ENCODE results near the gene OR10H1. TPM values are rescaled to one million over a fixed set of nuclear protein-coding genes. Genes with fewer than 3 reads are reported as not detected.
A peak's percentile ranks its signal among the peaks of the same experiment; 100 is the strongest.

The OR10H1 gene
- total RNA-seq, 2 experiments from 2014 or later, result 0.11 TPM; not detected in 1

- ChIA-PET POLR2A (no interaction called here), CTCF (ENCODE audit: unreplicated experiment) (no interaction called here)
- Histone ChIP-seq H3K27ac (ENCODE audit: low read depth, low read length, poor library complexity, severe bottlenecking) (no peak overlapping the region), H3K4me2 (ENCODE audit: low read length) (no peak overlapping the region), H3K4me1 (ENCODE audit: insufficient read depth, low read length, poor library complexity, severe bottlenecking) (no peaks in the 10 kb centered on the region), H3K9me3 (ENCODE audit: low read length) (no peaks in the 10 kb centered on the region), H2AFZ (ENCODE audit: low read length) (no peak overlapping the region), H3K4me3 (ENCODE audit: low read depth, low read length, poor library complexity, severe bottlenecking) (no peak overlapping the region), H3K79me2 (ENCODE audit: insufficient read depth, low read depth, low read length) (no peaks in the 10 kb centered on the region), H3K36me3 (ENCODE audit: insufficient read depth, low read length) (no peaks in the 10 kb centered on the region), H4K20me1 (ENCODE audit: insufficient read depth, low read length) (no peaks in the 10 kb centered on the region), H3K9me2 (ENCODE audit: insufficient read depth, low read length) (no peaks in the 10 kb centered on the region)
- BruUV-seq (replicated peaks), result no TSS peak
- intact Hi-C loops (cut with micrococcal nuclease; ENCODE audit: unreplicated experiment), result no loop called here
- TF ChIP-seq, protein P1, sequence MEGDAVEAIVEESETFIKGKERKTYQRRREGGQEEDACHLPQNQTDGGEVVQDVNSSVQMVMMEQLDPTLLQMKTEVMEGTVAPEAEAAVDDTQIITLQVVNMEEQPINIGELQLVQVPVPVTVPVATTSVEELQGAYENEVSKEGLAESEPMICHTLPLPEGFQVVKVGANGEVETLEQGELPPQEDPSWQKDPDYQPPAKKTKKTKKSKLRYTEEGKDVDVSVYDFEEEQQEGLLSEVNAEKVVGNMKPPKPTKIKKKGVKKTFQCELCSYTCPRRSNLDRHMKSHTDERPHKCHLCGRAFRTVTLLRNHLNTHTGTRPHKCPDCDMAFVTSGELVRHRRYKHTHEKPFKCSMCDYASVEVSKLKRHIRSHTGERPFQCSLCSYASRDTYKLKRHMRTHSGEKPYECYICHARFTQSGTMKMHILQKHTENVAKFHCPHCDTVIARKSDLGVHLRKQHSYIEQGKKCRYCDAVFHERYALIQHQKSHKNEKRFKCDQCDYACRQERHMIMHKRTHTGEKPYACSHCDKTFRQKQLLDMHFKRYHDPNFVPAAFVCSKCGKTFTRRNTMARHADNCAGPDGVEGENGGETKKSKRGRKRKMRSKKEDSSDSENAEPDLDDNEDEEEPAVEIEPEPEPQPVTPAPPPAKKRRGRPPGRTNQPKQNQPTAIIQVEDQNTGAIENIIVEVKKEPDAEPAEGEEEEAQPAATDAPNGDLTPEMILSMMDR (conservative IDR thresholded peaks at IDR 0.05; ENCODE audit: low read length), result no peak
- no peak for TF ChIP-seq EZH2phosphoT487 (IDR thresholded peaks at IDR 0.05; ENCODE audit: borderline replicate concordance, low read depth, low read length)
- no peak for DNase-seq (ENCODE audit: low spot score)
Observed at GRCh38 chr19:15769586-15769985, 45.9 kb downstream of the OR10H1 start.

- Histone ChIP-seq H2AFZ (ENCODE audit: low read length) (no peak overlapping the region), H3K27ac (ENCODE audit: low read depth, low read length, poor library complexity, severe bottlenecking) (no peak overlapping the region), H4K20me1 (ENCODE audit: insufficient read depth, low read length) (no peaks in the 10 kb centered on the region), H3K36me3 (ENCODE audit: insufficient read depth, low read length) (no peaks in the 10 kb centered on the region), H3K9me3 (ENCODE audit: low read length) (no peaks in the 10 kb centered on the region), H3K4me1 (ENCODE audit: insufficient read depth, low read length, poor library complexity, severe bottlenecking) (no peaks in the 10 kb centered on the region), H3K4me3 (ENCODE audit: low read depth, low read length, poor library complexity, severe bottlenecking) (no peak overlapping the region), H3K9me2 (ENCODE audit: insufficient read depth, low read length) (no peaks in the 10 kb centered on the region), H3K4me2 (ENCODE audit: low read length) (no peak overlapping the region), H3K79me2 (ENCODE audit: insufficient read depth, low read depth, low read length) (no peaks in the 10 kb centered on the region)
- DNase-seq (ENCODE audit: low spot score), result no peak
- intact Hi-C loops (cut with micrococcal nuclease; ENCODE audit: unreplicated experiment), result no loop called here
- TF ChIP-seq, protein P1 (conservative IDR thresholded peaks at IDR 0.05; ENCODE audit: low read length), result peak; percentile 50
- TF ChIP-seq EZH2phosphoT487 (IDR thresholded peaks at IDR 0.05; ENCODE audit: borderline replicate concordance, low read depth, low read length), result no peak
- BruUV-seq (replicated peaks), result no TSS peak
- POLR2A ChIA-PET, result no interaction called here
- CTCF ChIA-PET (ENCODE audit: unreplicated experiment), result no interaction called here
Observed at GRCh38 chr19:15759962-15760565, 55.4 kb downstream of the OR10H1 start.

DNA sequence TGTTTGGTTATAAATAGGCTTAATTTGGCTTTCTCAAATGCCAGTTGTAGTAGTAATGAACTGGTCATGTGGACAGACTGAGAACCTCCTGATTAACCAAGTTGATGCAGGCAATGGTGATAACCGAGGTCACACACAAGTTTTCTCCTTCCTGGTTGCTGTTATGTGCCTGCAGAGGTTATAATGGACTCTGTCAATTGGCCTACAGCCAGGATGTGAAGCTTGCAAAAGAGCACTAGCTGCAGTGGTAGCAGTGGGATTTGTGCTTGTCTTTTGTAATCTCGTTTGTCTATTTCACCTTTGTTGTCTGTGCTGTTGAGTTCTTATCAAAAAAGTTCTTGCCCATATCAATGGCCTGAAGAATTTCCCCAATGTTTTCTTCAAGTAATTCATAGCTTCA lies 57.1 kb downstream of the OR10H1 start:
- DNase-seq (ENCODE audit: low spot score), result no peak
- Histone ChIP-seq H3K9me3 (ENCODE audit: low read length) (no peaks in the 10 kb centered on the region), H2AFZ (ENCODE audit: low read length) (no peak overlapping the region), H3K9me2 (ENCODE audit: insufficient read depth, low read length) (no peaks in the 10 kb centered on the region), H3K36me3 (ENCODE audit: insufficient read depth, low read length) (no peaks in the 10 kb centered on the region), H3K79me2 (ENCODE audit: insufficient read depth, low read depth, low read length) (no peaks in the 10 kb centered on the region), H3K27ac (ENCODE audit: low read depth, low read length, poor library complexity, severe bottlenecking) (no peak overlapping the region), H3K4me1 (ENCODE audit: insufficient read depth, low read length, poor library complexity, severe bottlenecking) (no peaks in the 10 kb centered on the region), H3K4me3 (ENCODE audit: low read depth, low read length, poor library complexity, severe bottlenecking) (no peak overlapping the region), H3K4me2 (ENCODE audit: low read length) (no peak overlapping the region), H4K20me1 (ENCODE audit: insufficient read depth, low read length) (no peaks in the 10 kb centered on the region)
- POLR2A ChIA-PET, result no interaction called here
- CTCF ChIA-PET (ENCODE audit: unreplicated experiment), result no interaction called here
- intact Hi-C loops (cut with micrococcal nuclease; ENCODE audit: unreplicated experiment), result no loop called here
- BruUV-seq (replicated peaks), result no TSS peak
- TF ChIP-seq, protein P1 (conservative IDR thresholded peaks at IDR 0.05; ENCODE audit: low read length), result no peak
- TF ChIP-seq EZH2phosphoT487 (IDR thresholded peaks at IDR 0.05; ENCODE audit: borderline replicate concordance, low read depth, low read length), result no peak
